GM18951 (cell line): ENCODE results near the gene IDUA.
"Not testable (repeated sequence)": the region's sequence is repeated elsewhere in the genome, so short reads cannot be mapped to it uniquely, and the experiment has no call there.

Source experiments
- POLR2A ChIP-seq: IDR thresholded peaks from 4 replicates; pipeline ENCODE4 v1.6.1; 2011; ENCODE audit warnings: mild to moderate bottlenecking; ENCODE audit not compliant: insufficient read length, insufficient read depth; ENCODE audit errors: extremely low read depth
- in situ Hi-C: fragments of 300-500 bp; cut with MboI; formaldehyde crosslinking; loops from one replicate; pipeline ENCODE4 v1.12.0; 2022; ENCODE audit warnings: low sequenced_read_pairs, mixed read lengths, inconsistent platforms; ENCODE audit not compliant: unreplicated experiment

Gene IDUA

DNA sequence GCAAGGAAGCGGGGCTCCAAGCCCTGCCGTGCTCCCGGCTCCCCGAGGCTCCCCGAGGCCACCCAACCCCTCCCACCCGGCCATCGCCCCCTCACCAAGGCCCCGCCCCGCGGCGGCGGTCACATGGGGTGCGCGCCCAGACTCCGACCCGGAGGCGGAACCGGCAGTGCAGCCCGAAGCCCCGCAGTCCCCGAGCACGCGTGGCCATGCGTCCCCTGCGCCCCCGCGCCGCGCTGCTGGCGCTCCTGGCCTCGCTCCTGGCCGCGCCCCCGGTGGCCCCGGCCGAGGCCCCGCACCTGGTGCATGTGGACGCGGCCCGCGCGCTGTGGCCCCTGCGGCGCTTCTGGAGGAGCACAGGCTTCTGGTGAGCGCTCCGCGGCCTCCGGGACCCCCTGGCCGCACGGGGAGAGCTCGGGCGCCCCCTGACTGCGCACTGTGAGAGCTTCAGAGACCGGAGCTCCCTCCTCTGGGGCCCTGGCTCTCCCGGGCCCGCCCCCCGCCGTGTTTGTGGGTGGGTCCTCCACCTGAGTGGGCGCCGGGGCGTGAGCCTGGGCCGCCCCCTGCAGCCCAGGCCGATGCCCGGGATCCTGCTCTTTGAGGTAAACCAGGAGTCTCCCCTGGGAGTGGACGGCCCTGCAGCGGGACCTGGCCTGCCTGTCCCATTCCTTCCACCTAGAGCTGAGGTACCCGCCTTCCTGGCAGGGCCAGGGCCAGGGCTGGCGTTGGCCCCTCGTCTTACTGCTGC is at the start of gene IDUA:
Gene IDUA (plus strand): TSS at position 166 of the 745 bp plus-strand sequence. CDS start 41 bp downstream, at position 207.
- in situ Hi-C loops: no loop called here

GRCh38 chr4:939508-939907 is 47.3 kb upstream of the IDUA start:
- in situ Hi-C loops: not testable (repeated sequence)

More for the DNA sequence above, at the start of gene IDUA:
- peak; percentile 47 for TF ChIP-seq POLR2A

DNA sequence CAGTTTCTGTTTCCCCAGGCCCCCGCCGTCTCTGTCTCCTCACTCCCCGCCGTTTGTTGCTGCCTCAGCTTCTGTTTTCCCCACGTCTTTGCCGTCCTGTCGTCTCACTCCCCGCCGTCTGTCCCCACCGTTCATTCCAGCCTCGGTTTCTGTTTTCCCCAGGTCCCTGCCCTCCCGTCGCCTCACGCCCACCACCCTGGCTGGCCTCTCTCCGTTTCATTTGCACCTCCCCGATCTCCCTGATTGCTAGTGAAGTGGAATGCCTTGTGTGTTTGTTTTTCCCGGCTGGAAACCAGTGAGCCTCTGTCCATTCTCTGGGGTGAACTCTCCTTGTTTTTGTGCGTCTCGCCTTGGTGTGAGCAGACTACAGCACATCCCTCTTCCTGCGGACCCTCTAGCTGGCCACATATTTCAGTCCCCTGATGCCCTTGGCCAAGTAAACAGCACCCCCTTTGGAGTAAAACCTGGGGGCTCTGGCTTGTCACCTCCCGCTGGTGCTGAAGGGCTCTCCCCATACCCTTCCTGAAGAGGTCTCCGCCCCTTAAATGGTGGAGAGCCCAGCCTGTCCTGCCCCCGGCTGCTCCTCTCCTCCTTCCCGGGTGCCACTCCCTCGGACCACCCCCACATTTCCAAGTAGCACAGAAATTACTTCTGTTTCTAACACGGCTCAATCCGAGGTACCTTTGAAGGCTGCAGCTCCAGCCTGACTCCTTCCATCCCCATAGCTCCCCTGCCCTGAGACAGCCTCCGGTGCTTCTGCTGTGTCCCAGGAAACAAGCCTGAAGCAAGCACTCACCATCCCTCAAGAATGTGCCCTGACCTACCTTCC is 41.4 kb upstream of the IDUA start:
- TF ChIP-seq POLR2A: no peak
- in situ Hi-C loops: no loop called here

DNA sequence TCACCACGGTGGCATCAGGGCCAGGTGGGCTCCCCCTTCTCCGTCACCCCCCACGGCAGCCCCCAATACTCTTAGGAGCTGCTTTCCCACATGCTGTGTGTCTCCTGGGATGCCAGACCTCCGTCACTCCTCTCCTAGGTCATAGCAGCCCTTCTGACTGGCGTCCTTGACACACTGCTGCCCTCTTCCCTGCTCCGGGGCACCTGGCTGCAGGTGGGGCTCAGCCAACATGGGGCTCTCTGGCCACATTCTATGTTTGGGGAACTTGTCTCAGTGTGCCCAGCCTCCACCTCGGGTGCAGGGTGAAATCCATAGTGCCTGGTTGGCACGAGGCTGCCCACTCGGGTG is 40.8 kb upstream of the IDUA start:
- TF ChIP-seq POLR2A: no peak
- in situ Hi-C loops: no loop called here

- in situ Hi-C loops: no loop called here
- no peak for TF ChIP-seq POLR2A
Observed at GRCh38 chr4:946517-947471, 40.0 kb upstream of the IDUA start.

DNA sequence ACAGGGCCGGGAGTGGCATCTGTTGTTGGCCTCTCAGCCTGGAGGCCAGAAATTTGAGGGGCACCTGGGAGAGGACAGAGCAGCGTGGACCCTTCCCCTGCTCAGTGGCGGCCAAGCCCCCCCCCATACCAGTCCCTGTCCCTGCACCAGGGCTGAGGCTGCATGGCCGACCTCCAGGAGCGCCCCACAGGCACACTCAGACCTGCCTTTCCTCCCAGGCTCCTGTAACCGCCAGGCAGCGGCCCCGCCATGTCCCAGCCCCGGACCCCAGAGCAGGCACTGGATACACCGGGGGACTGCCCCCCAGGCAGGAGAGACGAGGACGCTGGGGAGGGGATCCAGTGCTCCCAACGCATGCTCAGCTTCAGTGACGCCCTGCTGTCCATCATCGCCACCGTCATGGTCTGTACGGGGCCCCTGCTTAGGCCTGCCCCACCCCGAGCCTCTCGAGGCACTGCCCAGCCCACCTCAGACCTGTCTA is 39.3 kb upstream of the IDUA start:
- no peak for TF ChIP-seq POLR2A
- in situ Hi-C loops: no loop called here

- in situ Hi-C loops: no loop called here
- TF ChIP-seq POLR2A: no peak
Observed at GRCh38 chr4:948101-948935, 38.5 kb upstream of the IDUA start.

GRCh38 chr4:948936-949300 is 37.9 kb upstream of the IDUA start:
- in situ Hi-C loops: no loop called here
- no peak for TF ChIP-seq POLR2A

DNA sequence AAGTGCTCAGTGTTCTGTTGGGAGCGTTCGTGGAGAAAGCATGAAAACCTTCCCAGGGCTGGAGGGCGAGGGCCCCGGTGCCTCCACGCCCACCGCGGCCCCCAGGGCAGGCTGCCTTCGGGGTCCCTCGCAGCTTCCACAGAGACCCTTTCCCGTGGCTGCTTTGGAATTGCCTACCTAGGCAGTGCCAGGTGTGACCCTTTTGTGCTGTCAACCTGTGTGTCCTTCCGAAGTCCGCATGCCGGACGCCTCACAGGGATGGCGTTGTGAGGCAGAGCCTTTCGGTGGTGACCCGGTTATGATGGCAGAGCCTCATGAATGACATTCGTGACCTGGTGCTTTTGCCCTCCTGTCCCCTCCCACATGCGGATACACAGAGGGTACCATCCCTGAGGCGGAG is 37.2 kb upstream of the IDUA start:
- in situ Hi-C loops: no loop called here
- no peak for TF ChIP-seq POLR2A

- in situ Hi-C loops: no loop called here
- TF ChIP-seq POLR2A: no peak
Observed at GRCh38 chr4:950136-951020, 36.5 kb upstream of the IDUA start.

DNA sequence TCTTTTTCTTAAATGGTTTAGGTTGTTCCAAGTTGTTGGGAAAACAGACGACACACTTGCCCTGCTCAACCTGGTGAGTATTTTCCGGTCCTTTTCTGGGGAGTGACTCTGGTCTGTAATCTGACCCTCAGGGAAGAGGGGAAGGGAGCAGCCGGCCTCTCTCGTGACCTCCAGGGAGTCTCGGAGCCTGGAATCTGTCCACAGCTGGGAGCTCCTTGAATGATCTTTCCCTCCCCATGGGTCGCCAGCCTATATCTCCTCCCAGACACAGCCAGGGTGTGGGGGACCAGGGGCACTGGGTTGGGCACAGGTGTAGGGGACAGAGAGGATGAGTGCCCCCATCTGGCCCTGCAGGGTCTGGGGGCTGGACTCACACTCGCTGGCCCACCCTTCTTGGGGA is 35.7 kb upstream of the IDUA start:
- in situ Hi-C loops: no loop called here
- TF ChIP-seq POLR2A: no peak

GRCh38 chr4:951594-952468 is 35.0 kb upstream of the IDUA start:
- in situ Hi-C loops: no loop called here
- TF ChIP-seq POLR2A: no peak
